Fibroblast of villous mesenchyme (primary cell): ENCODE results near the gene CCDC43. TPM values are rescaled to one million over a fixed set of nuclear protein-coding genes. Genes with fewer than 3 reads are reported as not detected.
A peak's percentile ranks its signal among the peaks of the same experiment; 100 is the strongest.

Source experiments
- DNase-seq: peaks from one replicate; pipeline ENCODE4 v3.0.0-alpha.2; 2010; ENCODE audit warnings: low read depth
- H3K4me3 ChIP-seq: 2 replicates; pipeline ENCODE4 v1.5.1; 2011; ENCODE audit warnings: low read depth, mild to moderate bottlenecking, low read length
- total RNA-seq: library from RNA; depleted of rRNA; stranded (reverse); fragments of >200 nt; gene quantifications from 2 replicates; pipeline ENCODE4 v1.2.3, GENCODE V29; 2012
- TF ChIP-seq, protein P1 (sequence below): IDR thresholded peaks from 2 replicates; pipeline ENCODE4 v1.5.1; 2012; ENCODE audit warnings: low read depth, mild to moderate bottlenecking, low read length; ENCODE audit not compliant: insufficient read depth

The CCDC43 gene
- total RNA-seq, 1 donor = 52.2 TPM

DNA sequence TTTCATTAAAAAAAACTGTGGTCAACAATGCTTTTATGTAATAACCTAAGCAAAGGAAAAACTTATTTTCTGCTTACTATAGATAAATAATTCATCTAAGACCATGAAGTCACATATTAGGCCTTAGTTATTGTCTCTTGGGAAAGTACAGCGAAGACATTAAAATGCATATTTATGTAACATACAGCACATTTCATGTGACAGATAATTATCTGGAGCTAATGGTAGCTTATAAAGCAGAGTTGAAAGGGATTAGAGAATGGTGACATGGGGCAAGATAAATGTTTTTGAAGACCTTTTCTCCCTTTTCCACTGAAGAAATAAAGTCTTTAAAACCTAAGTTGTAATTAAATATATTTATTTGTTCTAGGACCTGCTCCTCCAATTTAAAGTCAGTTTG lies 23.6 kb downstream of the CCDC43 start:
- H3K4me3 ChIP-seq = no peak overlapping the region
- TF ChIP-seq, protein P1, sequence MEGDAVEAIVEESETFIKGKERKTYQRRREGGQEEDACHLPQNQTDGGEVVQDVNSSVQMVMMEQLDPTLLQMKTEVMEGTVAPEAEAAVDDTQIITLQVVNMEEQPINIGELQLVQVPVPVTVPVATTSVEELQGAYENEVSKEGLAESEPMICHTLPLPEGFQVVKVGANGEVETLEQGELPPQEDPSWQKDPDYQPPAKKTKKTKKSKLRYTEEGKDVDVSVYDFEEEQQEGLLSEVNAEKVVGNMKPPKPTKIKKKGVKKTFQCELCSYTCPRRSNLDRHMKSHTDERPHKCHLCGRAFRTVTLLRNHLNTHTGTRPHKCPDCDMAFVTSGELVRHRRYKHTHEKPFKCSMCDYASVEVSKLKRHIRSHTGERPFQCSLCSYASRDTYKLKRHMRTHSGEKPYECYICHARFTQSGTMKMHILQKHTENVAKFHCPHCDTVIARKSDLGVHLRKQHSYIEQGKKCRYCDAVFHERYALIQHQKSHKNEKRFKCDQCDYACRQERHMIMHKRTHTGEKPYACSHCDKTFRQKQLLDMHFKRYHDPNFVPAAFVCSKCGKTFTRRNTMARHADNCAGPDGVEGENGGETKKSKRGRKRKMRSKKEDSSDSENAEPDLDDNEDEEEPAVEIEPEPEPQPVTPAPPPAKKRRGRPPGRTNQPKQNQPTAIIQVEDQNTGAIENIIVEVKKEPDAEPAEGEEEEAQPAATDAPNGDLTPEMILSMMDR = no peak
- no peak for DNase-seq

DNA sequence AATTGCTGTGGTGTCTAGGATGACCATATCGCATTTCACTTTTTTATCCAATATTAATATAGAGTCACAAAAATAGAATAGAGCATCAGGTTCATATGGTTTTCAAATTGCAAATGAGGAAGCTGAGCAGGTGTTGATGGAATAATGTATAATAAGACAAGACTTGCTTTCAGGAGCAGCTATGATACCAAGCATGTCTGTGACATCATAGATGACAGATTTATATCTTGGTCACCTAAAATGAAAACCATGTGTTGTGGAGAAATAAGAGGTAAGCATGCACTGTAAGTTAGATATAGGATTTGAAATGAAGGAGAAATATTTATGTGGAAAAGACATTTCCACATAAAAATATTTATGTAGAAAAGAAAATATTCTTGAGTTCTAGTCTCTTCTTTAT lies 24.7 kb downstream of the CCDC43 start:
- TF ChIP-seq, protein P1 = no peak
- no peak overlapping the region for H3K4me3 ChIP-seq
- no peak for DNase-seq

DNA sequence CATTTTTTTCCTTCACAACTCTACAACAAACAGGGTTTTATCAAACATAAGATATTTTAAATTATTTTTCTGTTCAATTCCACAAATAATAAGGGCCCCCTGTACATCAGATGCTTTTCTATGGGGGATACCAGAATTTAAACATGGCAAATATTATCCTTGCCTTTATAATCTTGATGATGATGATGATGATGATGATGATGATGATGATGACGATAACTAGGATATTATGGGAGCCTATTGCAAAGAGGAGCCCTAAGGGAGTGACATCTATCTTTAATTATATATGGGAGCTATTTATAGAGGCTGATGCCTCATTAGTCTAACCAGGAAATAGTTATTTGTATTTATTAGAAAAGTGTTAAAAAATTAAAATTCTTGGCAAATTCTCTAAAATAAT lies 26.5 kb downstream of the CCDC43 start:
- TF ChIP-seq, protein P1 = no peak
- no peak overlapping the region for H3K4me3 ChIP-seq
- DNase-seq = no peak

DNA sequence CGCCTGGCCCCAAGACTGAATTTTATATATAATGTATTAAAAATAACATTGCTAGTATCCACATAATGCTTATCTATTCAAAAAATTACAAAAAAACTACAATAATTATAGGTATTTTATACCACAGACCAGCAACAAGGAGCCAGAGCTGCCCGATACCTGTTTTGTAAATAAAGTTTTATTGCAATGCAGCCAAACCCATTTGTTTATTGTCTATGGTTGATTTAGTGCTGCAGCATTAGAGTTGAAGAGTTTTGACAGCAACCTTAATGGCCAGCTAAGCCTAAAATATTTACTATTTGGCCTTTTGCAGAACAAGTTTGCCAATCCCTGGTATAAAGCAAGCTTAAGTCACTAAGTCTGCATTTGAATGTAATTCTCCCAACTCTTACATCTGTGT lies 27.7 kb downstream of the CCDC43 start:
- DNase-seq = peak; percentile 8
- TF ChIP-seq, protein P1 = no peak
- H3K4me3 ChIP-seq = no peak overlapping the region

DNA sequence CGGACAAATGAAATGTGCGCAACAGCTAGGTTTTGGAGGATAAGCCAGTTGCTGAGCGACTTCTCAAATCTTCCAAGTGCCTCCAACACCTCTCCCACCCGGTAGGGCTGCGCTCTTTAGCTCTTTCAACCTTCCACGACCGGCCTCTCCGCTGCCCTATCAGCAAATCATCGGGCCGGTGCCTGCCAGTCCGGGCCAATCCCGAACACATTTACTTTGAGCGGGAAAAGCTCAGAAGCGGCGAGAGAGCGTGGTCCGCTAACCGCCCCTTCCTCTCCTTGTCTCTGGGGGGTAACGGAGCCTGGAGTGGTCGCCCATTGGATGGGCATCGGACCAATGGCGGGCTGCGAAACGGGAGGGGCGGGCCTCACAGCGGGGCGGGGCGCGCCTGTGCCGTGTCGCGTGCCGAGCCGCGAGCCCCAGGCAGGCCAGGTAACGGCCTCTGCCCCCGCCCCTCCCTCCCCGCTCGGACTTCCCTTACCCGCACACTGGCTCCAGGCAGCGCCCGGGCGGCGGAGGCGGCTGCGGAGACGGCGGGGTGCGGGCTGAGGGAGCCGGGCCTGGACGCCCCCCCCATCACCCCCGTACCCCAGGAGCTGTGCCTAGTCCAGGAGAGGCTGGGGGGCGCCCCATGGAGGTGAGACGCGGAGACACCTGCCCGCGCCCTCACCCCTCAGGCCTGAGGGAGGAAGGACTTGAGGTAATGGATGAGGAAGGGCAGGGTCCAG lies 33.4 kb downstream of the CCDC43 start, which contains the start of gene MEIOC:
MEIOC (plus strand) TSS at position 486 of the 728 bp plus-strand sequence; CDS start at position 632, 146 bp downstream.
- DNase-seq = peak; percentile 17
- H3K4me3 ChIP-seq = peak within 1 kb of the TSS; percentile 37
- TF ChIP-seq, protein P1 = no peak

DNA sequence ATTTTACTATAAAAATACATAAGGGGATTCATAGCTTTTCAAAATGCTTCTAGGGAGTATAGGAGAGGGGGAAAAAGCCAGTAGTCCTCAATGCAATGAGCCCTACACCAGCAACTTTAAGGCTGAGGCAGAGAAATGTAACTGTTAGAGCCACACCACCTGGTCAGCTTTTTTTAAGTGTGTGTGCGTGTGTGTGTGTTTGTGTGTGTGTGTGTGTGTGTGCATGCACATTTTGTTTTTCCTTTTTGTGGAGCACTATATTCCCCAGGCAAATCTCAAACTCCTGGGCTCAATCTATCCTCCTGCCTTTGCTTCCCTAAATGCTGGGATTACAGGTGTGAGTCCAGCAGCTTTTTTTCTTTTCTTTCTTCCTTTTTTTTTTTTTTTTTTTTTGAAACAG lies 35.6 kb downstream of the CCDC43 start:
- no peak overlapping the region for H3K4me3 ChIP-seq
- DNase-seq = no peak
- TF ChIP-seq, protein P1 = no peak

DNA sequence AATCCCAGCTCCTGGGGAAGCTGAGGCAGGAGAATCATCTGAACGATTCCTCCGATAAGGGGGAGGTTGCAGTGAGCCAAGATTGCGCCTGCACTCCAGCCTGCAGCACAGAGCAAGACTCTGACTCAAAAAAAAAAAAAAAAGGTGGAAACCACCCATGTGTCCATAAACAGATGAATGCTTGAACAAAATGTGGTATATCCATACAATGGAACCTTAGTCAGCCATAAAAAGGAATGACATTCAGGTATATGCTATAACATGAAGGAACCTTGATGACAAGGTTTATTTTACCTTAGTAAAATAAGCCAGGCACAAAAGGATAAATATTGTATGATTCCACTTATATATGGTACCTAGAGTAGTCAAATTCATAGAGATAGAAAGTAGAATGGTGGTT lies 36.2 kb downstream of the CCDC43 start:
- TF ChIP-seq, protein P1 = no peak
- no peak overlapping the region for H3K4me3 ChIP-seq
- no peak for DNase-seq
